SK-N-SH (cell line): ENCODE measurements around the gene SLC12A7.

Source experiments
- CTCF ChIP-seq: fragments of 200-600 bp; sonication (generic); IDR thresholded peaks from 2 replicates; pipeline ENCODE4 v1.6.1; 2017; ENCODE audit warnings: antibody characterized with exemption, mild to moderate bottlenecking, moderate library complexity
- EP300 ChIP-seq, 2 experiments: IDR thresholded peaks; 2 replicates each; pipeline versions ENCODE4 v1.4.0 to v1.6.1; 2012; ENCODE audit warnings: borderline replicate concordance in 1 of 2, low read depth in 1 of 2, low read length in 1 of 2
- EZH2phosphoT487 ChIP-seq: fragments of 200-600 bp; sonication (generic); IDR thresholded peaks from 2 replicates; pipeline ENCODE4 v1.6.1; 2017; ENCODE audit warnings: low read depth, mixed run types, mild to moderate bottlenecking, antibody characterized with exemption, moderate library complexity, borderline replicate concordance
- JUND ChIP-seq: IDR thresholded peaks from 2 replicates; pipeline ENCODE4 v1.4.0; 2012
- MXI1 ChIP-seq: IDR thresholded peaks from 2 replicates; pipeline ENCODE4 v1.6.1; 2012; ENCODE audit warnings: mild to moderate bottlenecking, low read depth, low read length, improper control_type of control experiment
- POLR2AphosphoS5 ChIP-seq: IDR thresholded peaks from 2 replicates; pipeline ENCODE4 v1.6.1; 2012; ENCODE audit warnings: low read depth, low read length
- SIN3A ChIP-seq: IDR thresholded peaks from 2 replicates; pipeline ENCODE4 v1.6.1; 2012; ENCODE audit warnings: low read depth, mild to moderate bottlenecking, low read length, moderate library complexity, borderline replicate concordance
- TCF12 ChIP-seq: IDR thresholded peaks from 2 replicates; pipeline ENCODE4 v1.4.0; 2012
- ZBTB33 ChIP-seq: IDR thresholded peaks from 2 replicates; pipeline ENCODE4 v1.4.0; 2012; ENCODE audit warnings: low read depth, borderline replicate concordance
- TF ChIP-seq, protein P1 (sequence below): IDR thresholded peaks from 2 replicates; pipeline ENCODE4; 2012

GRCh38 chr5:1010181-1010510 lies 101.7 kb downstream of the SLC12A7 start:
- TF ChIP-seq POLR2AphosphoS5 (no peak), ZBTB33 (no peak), TCF12 (no peak), JUND (no peak), SIN3A (no peak), CTCF (no peak), EZH2phosphoT487 (no peak), MXI1 (no peak), EP300 (IDR thresholded peaks at IDR 0.05; ENCODE audit: borderline replicate concordance in 1 of 2, low read depth in 1 of 2, low read length in 1 of 2) (no peak)
- TF ChIP-seq, protein P1, sequence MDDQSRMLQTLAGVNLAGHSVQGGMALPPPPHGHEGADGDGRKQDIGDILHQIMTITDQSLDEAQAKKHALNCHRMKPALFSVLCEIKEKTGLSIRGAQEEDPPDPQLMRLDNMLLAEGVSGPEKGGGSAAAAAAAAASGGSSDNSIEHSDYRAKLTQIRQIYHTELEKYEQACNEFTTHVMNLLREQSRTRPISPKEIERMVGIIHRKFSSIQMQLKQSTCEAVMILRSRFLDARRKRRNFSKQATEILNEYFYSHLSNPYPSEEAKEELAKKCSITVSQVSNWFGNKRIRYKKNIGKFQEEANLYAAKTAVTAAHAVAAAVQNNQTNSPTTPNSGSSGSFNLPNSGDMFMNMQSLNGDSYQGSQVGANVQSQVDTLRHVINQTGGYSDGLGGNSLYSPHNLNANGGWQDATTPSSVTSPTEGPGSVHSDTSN: no peak
